GM23248 (cell line): ENCODE data around the gene TMED1.

ENCODE experiments used
- EZH2 ChIP-seq: fragments of 200-600 bp; sonication (generic); IDR thresholded peaks from 2 replicates; pipeline ENCODE4 v1.6.1; 2018; ENCODE audit warnings: antibody characterized with exemption, mild to moderate bottlenecking; ENCODE audit not compliant: insufficient read depth, poor library complexity, severe bottlenecking
- EZH2phosphoT487 ChIP-seq: fragments of 200-600 bp; sonication (generic); IDR thresholded peaks from 2 replicates; pipeline ENCODE4 v1.6.1; 2018; ENCODE audit warnings: antibody characterized with exemption, moderate library complexity, mild to moderate bottlenecking, low read depth; ENCODE audit not compliant: insufficient read depth

GRCh38 chr19:10820173-10820572 is 15.8 kb downstream of the TMED1 start:
- no peak for TF ChIP-seq EZH2phosphoT487
- no peak for TF ChIP-seq EZH2
